GM23248 (cell line): ENCODE measurements around the gene MACROD2. TPM values are rescaled to one million over a fixed set of nuclear protein-coding genes. Genes with fewer than 3 reads are reported as not detected.

Experiments used
- DNase-seq: peaks from one replicate; pipeline ENCODE4 v3.0.0-alpha.2; 2015
- H2AFZ ChIP-seq: fragments of 200-600 bp; sonication (generic); 2 replicates; pipeline ENCODE4 v1.6.1; 2016; ENCODE audit warnings: antibody characterized with exemption
- H3F3A ChIP-seq: fragments of 200-600 bp; sonication (generic); 2 replicates; pipeline ENCODE4 v1.6.1; 2016; ENCODE audit warnings: mild to moderate bottlenecking, antibody characterized with exemption, mixed run types; ENCODE audit not compliant: insufficient read depth
- H3K27ac ChIP-seq: fragments of 200-600 bp; sonication (generic); 2 replicates; pipeline ENCODE4 v1.5.1; 2016; ENCODE audit warnings: mild to moderate bottlenecking
- H3K27me3 ChIP-seq: fragments of 200-600 bp; sonication (generic); replicated peaks from 2 replicates; pipeline ENCODE4 v1.6.1; 2016; ENCODE audit warnings: mild to moderate bottlenecking; ENCODE audit not compliant: insufficient read depth
- H3K36me3 ChIP-seq: fragments of 200-600 bp; sonication (generic); 2 replicates; pipeline ENCODE4 v1.6.1; 2016; ENCODE audit warnings: low read depth, mild to moderate bottlenecking
- H3K4me1 ChIP-seq: fragments of 200-600 bp; sonication (generic); 2 replicates; pipeline ENCODE4 v1.6.1; 2016; ENCODE audit warnings: mild to moderate bottlenecking; ENCODE audit not compliant: insufficient read depth
- H3K4me2 ChIP-seq: fragments of 200-600 bp; sonication (generic); one replicate; pipeline ENCODE4 v1.6.1; 2016; ENCODE audit warnings: mild to moderate bottlenecking; ENCODE audit not compliant: unreplicated experiment
- H3K4me3 ChIP-seq: fragments of 200-600 bp; sonication (generic); 2 replicates; pipeline ENCODE4 v1.5.1; 2016; ENCODE audit warnings: mild to moderate bottlenecking
- H3K79me2 ChIP-seq: fragments of 200-600 bp; sonication (generic); 2 replicates; pipeline ENCODE4 v1.6.1; 2016; ENCODE audit warnings: mild to moderate bottlenecking; ENCODE audit not compliant: insufficient read depth
- H3K9ac ChIP-seq: fragments of 200-600 bp; sonication (generic); 2 replicates; pipeline ENCODE4 v1.6.1; 2016; ENCODE audit warnings: mild to moderate bottlenecking
- H3K9me2 ChIP-seq: fragments of 200-600 bp; sonication (generic); 2 replicates; pipeline ENCODE4 v1.6.1; 2016; ENCODE audit warnings: mixed run types, mild to moderate bottlenecking, moderate library complexity; ENCODE audit not compliant: insufficient read depth
- H3K9me3 ChIP-seq: fragments of 200-600 bp; sonication (generic); one replicate; pipeline ENCODE4 v1.6.1; 2017; ENCODE audit warnings: low read depth
- H4K20me1 ChIP-seq: fragments of 200-600 bp; sonication (generic); 2 replicates; pipeline ENCODE4 v1.6.0; 2016; ENCODE audit not compliant: insufficient read depth
- EZH2 ChIP-seq: fragments of 200-600 bp; sonication (generic); IDR thresholded peaks from 2 replicates; pipeline ENCODE4 v1.6.1; 2018; ENCODE audit warnings: antibody characterized with exemption, mild to moderate bottlenecking; ENCODE audit not compliant: insufficient read depth, poor library complexity, severe bottlenecking
- EZH2phosphoT487 ChIP-seq: fragments of 200-600 bp; sonication (generic); IDR thresholded peaks from 2 replicates; pipeline ENCODE4 v1.6.1; 2018; ENCODE audit warnings: antibody characterized with exemption, moderate library complexity, mild to moderate bottlenecking, low read depth; ENCODE audit not compliant: insufficient read depth
- WGBS, 2 experiments: methylation state at CpG; one replicate each; pipeline ENCODE4 v1.1.6; 2015 to 2017; ENCODE audit warnings: low lambda C conversion rate in 2 of 2, low coverage in 1 of 2; ENCODE audit errors: missing lambda C conversion rate in 2 of 2; 5-methylcytosine and 5-hydroxymethylcytosine counted together
- in situ Hi-C: fragments of 300-500 bp; cut with MboI; formaldehyde crosslinking; loops from 2 replicates; pipeline ENCODE4 v1.15.0; 2020
- polyA plus RNA-seq: library from polyadenylated mRNA; unstranded; fragments of >200 nt; fragmentation: Nextera tagmentation; extraction: Ambion mirVana; gene quantifications from 2 replicates; pipeline ENCODE4 v1.2.1, GENCODE V29; 2016
- total RNA-seq: library from RNA; depleted of rRNA; stranded (reverse); fragments of >200 nt; shearing (Covaris generic); gene quantifications from 2 replicates; pipeline ENCODE4 v1.2.3, GENCODE V29; 2014

MACROD2 gene
- total and polyA plus RNA-seq, 2 experiments from 2014 or later, result 1.1 to 3.1 TPM

DNA sequence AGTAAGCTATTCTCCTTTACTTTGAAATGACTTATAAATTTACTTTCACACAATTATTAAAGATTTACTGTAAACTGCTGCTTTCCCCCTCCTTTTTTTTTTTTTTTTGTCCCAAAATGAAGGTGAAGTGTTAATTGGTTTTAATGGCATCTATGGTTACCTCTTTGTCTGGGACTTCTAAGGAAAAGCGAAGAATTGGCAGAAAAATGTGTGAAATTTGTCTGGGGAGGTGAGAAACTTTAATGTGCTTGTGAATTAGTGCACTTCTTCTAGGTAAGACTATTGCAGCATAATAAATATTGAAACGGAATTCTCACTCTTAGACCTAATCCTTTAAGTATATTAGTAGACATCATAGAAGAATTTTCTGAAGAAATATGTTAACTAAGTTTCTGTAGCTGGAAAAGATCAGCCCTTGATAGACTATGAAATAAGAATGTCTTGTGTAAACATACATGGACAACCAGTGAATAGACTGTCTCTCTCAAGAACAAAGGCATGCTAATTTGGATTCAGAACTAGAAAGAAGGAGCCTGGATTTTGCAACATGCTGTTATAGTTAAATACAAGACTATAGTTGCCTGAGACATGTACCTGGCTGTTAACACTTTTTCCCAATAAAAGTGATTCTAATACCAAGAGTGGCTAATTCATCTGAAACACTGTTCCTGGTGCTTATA is 318.2 kb downstream of the MACROD2 start:
- Histone ChIP-seq H3K4me3 (no peak overlapping the region), H3K9me3 (no peaks in the 10 kb centered on the region), H3K4me2 (no peak overlapping the region), H3F3A (no peaks in the 10 kb centered on the region), H2AFZ (no peak overlapping the region), H3K79me2 (no peaks in the 10 kb centered on the region), H3K4me1 (no peaks in the 10 kb centered on the region), H3K36me3 (no peaks in the 10 kb centered on the region), H3K9ac (no peak overlapping the region), H4K20me1 (no peaks in the 10 kb centered on the region), H3K9me2 (no peaks in the 10 kb centered on the region), H3K27me3 (no peaks in the 10 kb centered on the region), H3K27ac (no peak overlapping the region)
- TF ChIP-seq EZH2 (no peak), EZH2phosphoT487 (no peak)
- WGBS, 2 experiments, result 55 to 76% methylated on average over 2 of the region's 2 CpGs
- DNase-seq, result no peak
- in situ Hi-C loops, result no loop called here

DNA sequence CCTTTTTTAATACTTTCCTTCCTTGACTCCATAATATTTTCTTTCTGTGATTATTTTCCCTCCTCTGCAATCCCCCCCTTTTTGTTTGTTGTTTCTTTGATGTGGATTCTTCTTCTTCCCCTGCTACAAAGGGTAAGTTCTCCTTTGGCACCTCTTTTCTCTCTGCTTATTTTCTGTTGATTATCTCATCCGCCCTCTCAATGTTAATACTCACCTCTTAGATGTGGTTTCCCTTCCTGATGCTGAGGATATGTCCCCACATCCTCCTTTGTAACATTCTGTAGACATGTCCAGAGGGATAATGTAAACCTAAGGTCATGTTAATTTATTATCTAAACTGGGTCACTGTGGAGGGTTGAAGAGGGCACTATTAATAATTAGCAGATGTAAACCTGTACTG is 324.4 kb downstream of the MACROD2 start:
- Histone ChIP-seq H3K27ac (no peak overlapping the region), H4K20me1 (no peaks in the 10 kb centered on the region), H3K9me3 (no peaks in the 10 kb centered on the region), H3K79me2 (no peaks in the 10 kb centered on the region), H3K4me2 (no peak overlapping the region), H3K36me3 (no peaks in the 10 kb centered on the region), H3F3A (no peaks in the 10 kb centered on the region), H3K4me1 (no peaks in the 10 kb centered on the region), H3K9ac (no peak overlapping the region), H3K27me3 (no peaks in the 10 kb centered on the region), H3K9me2 (no peaks in the 10 kb centered on the region), H2AFZ (no peak overlapping the region), H3K4me3 (no peak overlapping the region)
- TF ChIP-seq EZH2, result no peak
- WGBS, 2 experiments, result 73 to 85% methylated on average over 1 of the region's 1 CpG
- in situ Hi-C loops, result no loop called here
- no peak for DNase-seq

DNA sequence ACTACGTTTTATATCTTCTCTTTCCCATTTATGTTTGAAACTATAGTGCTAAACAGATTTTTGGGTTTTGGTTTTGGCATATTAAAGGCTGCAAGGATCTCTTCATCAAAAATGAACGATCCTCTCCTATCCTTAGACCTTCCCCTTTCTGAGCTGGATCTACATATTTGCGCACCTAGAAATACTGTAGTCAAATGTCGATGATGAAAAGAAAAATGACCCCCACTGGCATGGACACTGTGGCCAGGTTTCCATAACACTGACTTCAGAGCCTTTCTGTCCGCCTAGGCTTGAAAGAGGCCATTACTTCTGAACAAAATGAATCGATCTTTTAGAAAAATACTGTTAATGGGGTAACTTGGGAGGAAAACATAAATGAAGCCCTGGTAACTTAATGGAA is 336.3 kb downstream of the MACROD2 start:
- in situ Hi-C loops, result loop anchor here (25.0 kb wide), 2 partner anchors 906 to 1606 kb away; no protein-coding TSS in a partner anchor
- no peaks in the 10 kb centered on the region for H4K20me1 ChIP-seq
- no peak overlapping the region for H2AFZ ChIP-seq

DNA sequence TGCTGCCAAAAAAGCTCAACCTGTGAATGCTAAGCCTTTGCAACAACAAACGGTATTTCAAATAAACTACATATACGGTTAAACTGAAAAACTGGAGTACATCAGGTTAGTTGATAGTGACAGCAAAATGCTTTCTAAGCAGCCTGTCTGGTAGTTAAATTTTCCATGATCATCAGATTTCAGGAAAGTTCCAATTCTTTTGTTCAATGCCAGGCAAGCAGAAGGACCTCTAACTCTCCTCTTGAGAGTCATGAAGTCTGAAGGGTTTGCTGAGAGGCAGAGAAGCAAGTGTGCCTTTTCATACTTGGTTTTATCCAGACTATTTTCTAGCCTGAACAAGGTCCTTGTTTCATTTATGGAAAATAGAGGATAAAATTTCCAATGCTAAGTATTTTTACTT is 337.6 kb downstream of the MACROD2 start:
- Histone ChIP-seq H3K79me2 (peaks cover 8% of the 10 kb centered on the region; the same call in 1 of the 2 replicates), H3K27ac (no peak overlapping the region)

More for the DNA sequence above, 336.3 kb downstream of the MACROD2 start:
- no peaks in the 10 kb centered on the region for H3K9me3 ChIP-seq
- H3K4me2 ChIP-seq, result no peak overlapping the region
- peaks cover 8% of the 10 kb centered on the region; the same call in 1 of the 2 replicates for H3K79me2 ChIP-seq
- no peak for TF ChIP-seq EZH2
- peaks cover 15% of the 10 kb centered on the region for H3K4me1 ChIP-seq
- DNase-seq, result no peak
- H3K27me3 ChIP-seq, result no peaks in the 10 kb centered on the region
- 0 out of 2 replicates have a peak, but pooled peaks cover 3% of the 10 kb centered on the region for H3K36me3 ChIP-seq
- H3K9me2 ChIP-seq, result no peaks in the 10 kb centered on the region
- no peak overlapping the region for H3K27ac ChIP-seq
- H3F3A ChIP-seq, result no peaks in the 10 kb centered on the region
- H3K9ac ChIP-seq, result no peak overlapping the region
- 90 to 93% methylated on average over 6 of the region's 6 CpGs for WGBS, 2 experiments
- no peak overlapping the region for H3K4me3 ChIP-seq

More for the DNA sequence above, 337.6 kb downstream of the MACROD2 start:
- 96 to 98% methylated on average over 2 of the region's 2 CpGs for whole genome bisulfite sequencing, 2 experiments
- in situ Hi-C loops, result loop anchor here (25.0 kb wide), 2 partner anchors 904 to 1604 kb away; no protein-coding TSS in a partner anchor
- no peak for DNase-seq
- no peak overlapping the region for H3K9ac ChIP-seq
- H3K27me3 ChIP-seq, result no peaks in the 10 kb centered on the region
- no peaks in the 10 kb centered on the region for H3F3A ChIP-seq
- H3K4me1 ChIP-seq, result peaks cover 15% of the 10 kb centered on the region
- H2AFZ ChIP-seq, result no peak overlapping the region
- no peaks in the 10 kb centered on the region for H3K36me3 ChIP-seq
- H3K4me3 ChIP-seq, result no peak overlapping the region
- no peak overlapping the region for H3K4me2 ChIP-seq
- H3K9me3 ChIP-seq, result no peaks in the 10 kb centered on the region
- H4K20me1 ChIP-seq, result no peaks in the 10 kb centered on the region
- TF ChIP-seq EZH2phosphoT487 (no peak), EZH2 (no peak)
- no peaks in the 10 kb centered on the region for H3K9me2 ChIP-seq
